SKM-1 (cell line): Measurements from ENCODE around the gene NLRP1.

ENCODE experiments used
- DNase-seq: peaks from one replicate; lab custom pipeline; 2025; ENCODE audit not compliant: unreplicated experiment; lab: John Stamatoyannopoulos, UW

The NLRP1 gene

DNA sequence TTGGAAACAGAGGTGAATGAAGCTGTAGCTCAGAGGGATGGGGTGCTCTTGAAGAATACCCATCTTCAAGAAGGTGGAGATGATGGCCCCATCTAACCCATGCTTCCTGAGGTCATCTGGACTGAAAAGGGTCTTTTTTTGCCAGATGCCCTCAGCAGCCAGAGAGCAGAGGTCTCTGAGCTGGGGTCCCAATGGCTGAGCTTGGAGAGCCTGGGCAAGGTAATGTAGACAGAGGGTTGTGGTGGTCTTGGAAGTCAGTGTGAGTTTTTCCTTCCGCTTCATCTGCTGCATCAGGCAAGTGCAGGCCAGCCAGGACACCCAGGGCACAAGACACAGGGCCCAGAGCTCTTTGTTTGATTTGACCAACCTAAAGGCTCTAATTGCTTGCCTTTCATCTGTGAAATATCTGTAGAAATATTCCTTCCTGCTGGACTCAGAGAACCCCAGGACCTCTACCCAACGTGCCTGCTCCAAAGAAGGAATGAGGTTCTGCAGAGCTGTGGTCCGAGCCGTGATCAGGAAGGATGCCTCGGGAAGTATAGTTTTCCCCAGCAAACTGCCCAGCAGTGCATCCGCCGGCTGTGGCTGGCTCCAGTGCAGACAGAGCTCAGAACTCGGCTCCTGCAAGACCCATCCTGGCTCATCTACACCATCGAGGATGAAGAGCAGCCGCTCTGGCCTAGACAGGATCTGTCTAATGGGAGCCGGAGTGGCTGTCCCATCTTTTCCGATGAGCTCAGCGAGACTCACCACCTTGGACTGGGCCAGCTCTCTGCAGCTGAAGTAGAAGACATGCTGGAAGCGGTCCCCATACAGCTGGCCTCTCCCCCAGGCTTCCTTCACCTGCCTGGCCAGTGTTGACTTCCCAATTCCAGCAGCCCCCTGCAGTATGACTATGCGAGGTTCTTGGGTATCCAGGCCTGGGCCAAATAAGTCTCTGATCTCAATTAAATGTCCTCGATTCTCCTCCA lies 25.2 kb downstream of the NLRP1 start:
- DNase-seq, result no peak

DNA sequence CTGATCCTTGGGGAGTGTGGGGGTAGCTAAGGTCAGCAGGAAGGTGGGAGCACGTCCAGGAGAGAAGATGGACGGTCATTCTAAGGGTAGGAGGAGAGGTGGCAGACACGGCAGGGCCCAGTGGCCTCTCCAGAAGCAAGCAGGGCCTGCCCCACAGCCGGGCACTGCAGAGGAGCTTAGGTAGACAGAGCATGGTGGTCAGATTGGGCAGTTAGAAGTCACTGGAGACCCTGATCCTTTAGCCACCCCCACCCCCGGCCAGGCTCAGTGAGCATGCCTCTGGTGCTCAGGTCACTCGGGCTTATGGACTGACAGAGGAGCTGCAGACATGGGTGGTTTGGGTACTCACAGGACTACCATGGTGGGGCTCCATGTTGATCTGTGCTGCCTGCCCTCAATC lies 26.3 kb downstream of the NLRP1 start:
- no peak for DNase-seq

DNA sequence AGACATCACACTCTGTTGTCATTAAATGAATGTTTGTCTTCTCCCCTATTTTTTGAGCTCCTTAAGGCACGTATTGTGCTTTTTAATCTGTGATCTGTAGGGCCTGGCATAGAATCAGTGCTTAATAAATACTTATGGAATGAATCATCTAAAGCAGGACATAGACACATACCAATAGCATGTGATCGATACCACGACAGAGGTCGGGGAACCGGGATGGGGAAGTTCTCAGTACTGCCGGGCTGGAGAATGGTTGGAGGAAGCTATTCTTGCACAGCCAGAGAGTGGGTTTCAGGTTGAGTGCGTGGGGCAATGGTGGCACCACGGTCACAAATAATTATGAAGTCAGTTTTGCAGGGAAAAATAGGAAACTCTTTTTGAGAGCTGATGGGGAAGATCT lies 26.8 kb downstream of the NLRP1 start:
- DNase-seq, result no peak

DNA sequence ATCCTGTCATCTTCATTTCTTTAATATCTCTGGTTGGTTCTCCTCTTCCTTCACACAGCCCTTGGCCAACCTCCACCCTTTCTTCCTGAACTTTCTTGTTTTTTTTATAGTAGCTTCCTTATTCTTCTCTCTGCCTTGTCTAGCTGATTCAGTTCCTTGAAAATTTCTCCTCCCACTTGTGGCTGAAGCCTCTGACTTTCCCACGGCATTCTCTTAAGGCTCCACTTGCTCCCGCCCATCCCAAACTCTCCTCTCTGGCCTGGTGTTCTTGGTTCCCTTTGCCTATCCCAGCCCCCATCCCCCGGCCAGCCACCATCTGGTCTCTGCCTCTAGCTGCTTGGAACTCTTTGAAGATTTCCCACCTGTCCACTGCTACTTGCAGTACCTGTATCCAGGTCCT lies 29.1 kb downstream of the NLRP1 start:
- no peak for DNase-seq

DNA sequence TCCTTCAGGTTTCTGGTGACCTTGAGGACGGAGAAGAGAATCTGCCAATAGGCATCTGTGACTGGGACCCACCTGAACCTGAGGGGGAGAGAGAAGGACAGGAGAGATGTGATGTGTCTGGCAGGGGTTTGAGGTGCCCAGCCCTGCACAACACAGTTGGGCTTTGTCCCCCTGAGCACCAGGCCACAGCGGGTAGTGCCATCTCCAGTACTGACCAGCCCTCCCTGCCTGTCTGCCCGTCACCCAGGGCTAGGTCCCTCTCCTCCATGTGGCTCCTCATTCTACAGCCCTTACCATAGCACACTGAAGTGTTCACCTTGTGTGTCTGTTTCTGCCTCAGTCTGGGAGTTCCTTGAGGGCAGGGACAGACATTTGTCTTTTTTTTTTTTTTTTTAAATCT lies 30.8 kb downstream of the NLRP1 start:
- no peak for DNase-seq

DNA sequence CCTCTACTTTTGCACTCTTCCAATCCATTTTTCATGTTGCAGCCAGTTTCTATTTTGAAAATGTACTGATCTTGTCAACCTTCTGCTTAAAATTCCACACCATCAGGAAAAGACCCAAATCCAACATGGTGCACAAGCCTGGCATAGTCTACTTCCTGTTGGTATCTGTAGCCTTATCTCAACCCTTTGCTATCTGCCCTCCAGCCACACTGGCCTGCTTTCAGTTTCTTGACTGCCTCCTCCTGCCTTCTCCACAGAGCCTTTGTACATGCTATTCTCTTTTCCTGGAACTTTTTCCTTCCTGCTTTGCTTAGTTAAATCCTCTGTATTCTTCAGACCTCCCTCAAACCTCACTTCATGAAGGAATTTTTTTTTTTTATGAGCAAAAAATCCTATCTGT lies 31.5 kb downstream of the NLRP1 start:
- no peak for DNase-seq

DNA sequence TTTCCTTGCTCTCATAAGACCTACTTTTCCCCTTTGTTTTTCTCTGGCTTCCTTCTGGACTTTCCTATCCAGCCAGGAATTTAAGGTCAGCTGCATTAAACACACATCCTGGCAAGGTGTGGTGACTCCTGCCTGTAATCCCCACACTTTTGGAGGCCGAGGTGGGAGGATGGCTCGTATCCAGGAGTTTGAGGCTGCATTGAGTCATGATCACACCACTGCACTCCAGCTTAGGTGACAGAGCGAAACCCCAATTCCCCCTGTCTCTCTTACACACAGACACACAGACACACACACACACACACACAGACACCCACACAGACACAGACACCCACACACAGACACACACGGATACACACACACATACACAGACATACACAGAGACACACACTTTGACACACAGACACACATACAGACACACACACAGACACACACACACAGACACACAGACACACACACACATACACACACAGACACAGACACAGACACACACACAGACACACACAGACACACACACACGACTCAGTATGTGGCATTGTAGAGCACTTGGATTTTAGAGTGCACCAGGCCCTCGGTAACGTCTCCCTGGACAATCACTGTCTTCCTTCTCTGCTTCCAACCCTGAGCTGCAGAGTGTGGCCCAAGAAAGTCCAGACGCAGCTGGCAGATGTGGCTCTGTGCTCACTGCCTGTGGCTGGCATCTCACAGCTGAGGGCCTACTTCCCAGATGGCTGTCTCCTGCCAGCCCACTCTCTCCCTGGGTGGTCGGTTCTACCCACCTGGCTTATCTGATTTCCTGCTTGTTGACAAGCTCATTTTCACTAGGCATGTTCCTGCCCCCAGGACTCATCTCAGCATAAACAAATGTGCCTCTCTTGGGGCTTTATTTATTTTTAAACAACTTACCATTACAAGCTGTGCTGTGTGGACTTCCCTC lies 39.0 kb downstream of the NLRP1 start:
- DNase-seq, result no peak

DNA sequence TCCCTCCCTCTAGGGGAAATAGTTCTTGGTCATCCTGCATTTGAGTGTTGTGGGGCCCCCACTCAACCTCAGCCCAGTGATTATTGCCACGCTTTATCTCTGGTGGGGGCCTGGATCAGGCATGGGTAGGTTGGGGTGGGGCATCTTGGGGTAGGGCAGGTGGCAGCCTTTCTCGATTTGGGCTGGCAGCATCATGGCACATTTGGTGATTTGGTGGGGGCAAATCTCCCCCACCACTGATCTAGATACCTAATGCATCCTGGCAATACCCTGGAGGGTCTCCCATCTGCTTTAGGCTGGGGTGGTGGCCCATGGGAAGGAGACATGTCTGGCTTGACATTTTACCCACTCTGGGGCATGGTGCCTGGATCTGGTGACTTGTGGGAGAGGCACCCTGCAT lies 40.2 kb downstream of the NLRP1 start:
- no peak for DNase-seq

DNA sequence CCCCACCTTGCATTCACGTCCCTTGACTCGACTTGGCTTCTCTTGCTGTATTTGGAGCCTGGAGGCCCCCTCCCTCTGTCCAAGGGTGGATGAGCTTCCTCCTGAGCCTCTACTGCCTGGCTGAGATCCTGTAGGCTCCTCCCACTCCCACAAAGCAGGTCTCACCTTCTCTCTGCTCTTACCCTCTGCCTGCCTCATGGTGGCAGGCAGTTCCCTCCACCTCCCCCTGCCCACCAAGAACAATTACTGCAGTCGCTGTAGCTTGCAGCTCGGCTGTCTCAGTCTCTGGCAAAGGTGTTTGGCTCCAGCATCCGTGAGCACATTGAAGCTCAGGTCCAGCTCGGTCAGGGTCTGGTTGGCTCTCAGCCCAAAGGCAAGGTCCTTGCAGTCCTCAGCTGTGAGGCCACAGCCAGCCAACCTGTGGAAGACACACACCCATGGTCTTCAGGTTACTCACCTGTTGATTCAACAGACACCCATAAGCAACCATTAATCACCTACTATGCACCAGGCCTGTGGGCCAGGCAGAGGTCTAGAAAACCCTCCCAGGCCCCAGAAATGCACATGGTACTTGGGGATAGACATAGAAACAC lies 42.6 kb downstream of the NLRP1 start:
- DNase-seq, result no peak

DNA sequence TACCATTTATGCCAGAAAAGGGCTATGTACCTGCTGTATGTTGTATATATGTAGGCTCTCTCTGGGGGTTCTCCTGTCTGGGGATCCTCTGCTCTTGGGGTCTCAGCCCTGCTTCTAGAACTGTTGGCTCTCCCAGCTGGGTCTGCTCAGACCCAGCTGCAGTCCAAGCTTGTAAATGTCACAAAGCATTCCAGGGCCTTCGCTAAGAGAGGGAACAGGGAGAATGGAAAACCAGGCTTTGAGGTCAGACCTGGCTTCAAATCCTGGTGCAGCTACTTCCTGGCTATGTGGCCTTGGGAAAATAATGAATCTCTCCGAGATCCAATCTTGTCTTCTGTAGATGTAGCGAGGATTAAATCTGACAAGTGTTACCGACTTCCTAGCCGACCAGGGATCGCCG lies 44.0 kb downstream of the NLRP1 start:
- no peak for DNase-seq

DNA sequence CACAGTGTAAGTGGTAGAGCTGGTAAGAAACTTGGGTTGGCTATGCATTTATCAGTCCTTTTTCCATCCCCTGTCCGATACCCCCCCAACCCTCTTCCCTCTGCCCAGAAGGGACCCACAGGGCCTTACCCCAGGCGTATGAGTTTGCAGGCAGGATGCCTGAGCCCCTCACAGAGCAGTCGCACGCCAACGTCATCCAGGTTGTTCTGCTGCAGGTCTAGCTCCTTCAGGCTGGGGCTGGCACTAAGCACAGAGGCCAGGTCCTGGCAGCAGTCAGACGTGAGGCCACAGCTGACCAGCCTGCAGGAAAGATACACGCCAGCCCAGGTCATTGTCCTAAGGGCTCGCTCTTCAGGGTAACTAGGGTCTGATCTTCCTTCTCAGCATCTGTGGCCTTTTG lies 45.0 kb downstream of the NLRP1 start:
- no peak for DNase-seq

DNA sequence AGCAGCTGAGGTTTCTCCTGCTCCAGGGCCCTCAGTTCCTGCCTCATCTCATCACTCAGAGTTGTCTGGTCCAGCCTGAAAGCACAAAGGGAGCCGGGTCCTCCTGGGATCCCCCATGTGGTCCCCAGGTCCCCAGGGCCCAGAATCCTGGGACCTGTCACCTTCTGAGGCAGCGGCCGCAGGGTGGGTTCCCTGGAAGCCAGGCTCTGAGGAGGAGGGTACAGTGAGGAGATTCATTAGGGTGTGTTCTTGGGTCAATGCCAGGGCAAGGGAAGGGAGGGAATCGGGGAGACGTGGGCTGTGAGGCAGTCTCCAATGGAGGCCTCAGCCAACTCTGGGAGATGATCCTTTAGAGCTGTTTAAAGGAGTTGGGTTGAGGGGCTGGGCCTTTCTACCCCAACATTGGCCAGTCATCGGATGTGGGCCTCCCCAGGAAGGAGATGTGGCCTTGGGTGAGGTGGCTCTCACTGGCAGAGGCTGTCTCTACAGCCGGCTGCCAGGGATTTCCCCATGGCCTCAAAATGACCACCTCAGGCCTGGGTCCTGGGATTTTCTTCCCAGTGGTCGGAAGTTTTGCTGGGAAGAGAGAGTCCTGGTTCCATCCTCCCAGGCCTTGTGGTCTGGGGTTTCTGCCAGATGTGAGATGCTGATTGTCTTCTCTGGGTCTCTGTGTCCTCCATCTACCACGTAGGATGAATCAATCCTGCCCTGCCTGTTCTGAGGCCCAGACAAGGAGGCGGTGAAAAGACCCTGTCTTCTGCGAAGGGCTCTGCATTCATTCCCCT lies 47.3 kb downstream of the NLRP1 start:
- no peak for DNase-seq

DNA sequence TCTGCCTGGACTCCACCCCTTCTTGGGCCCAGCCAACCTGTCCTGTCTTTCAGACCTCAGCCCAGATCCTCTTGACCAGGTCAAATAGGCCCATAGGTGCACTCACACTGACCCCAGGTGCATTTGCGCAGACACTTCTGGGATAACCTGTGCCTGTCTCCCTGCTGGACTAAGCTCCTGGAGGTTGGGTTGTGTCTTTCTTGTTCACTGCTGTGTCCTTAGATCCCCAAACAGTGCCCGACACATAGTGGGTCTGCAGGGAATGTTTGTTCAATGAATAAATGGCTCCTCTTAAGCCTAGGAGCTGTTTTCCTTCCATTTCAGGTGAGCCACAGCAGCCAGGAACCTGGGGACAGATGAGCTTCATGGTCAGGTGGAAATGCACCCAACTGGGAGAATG lies 48.9 kb downstream of the NLRP1 start:
- no peak for DNase-seq

DNA sequence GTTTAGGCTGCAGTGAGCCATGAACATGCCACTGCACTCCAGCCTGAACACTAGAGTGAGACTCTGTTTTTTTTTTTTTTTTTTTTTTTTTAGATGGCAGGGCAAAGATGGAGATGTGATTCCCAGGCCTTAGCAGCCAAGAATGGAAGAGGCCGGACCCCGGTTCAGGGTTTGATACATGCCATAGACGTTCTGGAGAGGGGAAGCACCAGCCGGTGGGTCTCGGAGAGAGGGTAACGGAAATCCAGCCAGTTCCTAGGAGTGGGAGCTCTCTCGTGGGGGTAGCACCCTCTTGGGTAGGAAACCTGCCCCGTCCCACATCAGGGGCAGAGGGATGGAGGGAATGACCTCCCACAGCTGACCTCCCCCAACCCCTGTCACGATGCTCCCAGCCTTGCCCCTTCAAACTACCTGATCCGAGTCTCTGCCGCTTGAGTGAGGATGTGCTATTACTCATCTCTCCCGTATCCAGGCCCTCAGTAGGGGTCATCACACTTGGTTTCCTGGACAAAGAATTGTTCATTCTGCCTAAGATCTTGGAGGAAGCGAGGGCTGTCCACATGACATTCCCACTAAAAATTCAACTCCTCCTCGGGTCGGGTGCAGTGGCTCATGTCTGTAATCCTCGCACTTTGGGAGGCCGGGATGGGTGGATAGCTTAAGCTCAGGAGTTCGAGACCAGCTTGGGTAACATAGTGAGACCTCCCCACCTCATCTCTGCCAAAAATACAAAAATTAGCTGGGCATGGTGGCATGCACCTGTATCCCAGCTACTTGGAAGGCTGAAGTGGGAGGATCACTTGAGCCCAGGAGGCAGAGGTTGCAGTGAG lies 50.6 kb downstream of the NLRP1 start:
- no peak for DNase-seq

DNA sequence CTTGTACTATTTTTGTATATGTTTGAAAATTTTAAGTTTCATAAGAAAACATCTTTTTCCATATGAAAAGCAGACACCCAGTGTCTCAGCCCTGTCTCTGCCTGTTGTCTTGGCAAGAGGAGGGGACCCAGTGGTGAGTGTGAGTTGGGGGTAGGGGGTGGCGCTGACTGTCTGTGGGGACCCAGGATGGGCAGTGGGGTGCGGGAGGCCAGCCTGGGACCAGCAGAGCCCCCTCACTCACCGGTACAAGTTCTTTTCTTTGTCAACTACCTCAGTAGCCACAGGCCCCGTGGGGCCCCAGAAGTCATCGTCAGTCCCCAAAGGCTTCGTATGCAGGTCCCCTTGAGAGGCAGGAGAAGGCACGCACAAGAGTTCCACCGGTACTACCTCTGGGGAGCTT lies 51.7 kb downstream of the NLRP1 start:
- DNase-seq, result no peak

DNA sequence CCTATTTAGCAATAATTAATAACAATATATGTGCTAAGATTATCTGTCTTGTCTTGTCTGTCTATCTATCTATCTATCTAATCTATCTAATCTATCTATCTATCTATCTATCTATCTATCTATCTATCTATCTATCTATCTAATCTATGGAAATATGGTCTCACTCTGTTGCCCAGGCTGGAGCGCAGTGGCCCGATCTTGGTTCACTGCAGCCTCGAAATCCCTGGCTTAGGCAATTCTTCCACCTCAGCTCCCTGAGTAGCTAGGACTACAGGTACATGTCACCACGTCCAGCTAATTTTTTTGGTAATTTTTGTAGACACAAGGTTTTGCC lies 53.3 kb downstream of the NLRP1 start:
- no peak for DNase-seq

DNA sequence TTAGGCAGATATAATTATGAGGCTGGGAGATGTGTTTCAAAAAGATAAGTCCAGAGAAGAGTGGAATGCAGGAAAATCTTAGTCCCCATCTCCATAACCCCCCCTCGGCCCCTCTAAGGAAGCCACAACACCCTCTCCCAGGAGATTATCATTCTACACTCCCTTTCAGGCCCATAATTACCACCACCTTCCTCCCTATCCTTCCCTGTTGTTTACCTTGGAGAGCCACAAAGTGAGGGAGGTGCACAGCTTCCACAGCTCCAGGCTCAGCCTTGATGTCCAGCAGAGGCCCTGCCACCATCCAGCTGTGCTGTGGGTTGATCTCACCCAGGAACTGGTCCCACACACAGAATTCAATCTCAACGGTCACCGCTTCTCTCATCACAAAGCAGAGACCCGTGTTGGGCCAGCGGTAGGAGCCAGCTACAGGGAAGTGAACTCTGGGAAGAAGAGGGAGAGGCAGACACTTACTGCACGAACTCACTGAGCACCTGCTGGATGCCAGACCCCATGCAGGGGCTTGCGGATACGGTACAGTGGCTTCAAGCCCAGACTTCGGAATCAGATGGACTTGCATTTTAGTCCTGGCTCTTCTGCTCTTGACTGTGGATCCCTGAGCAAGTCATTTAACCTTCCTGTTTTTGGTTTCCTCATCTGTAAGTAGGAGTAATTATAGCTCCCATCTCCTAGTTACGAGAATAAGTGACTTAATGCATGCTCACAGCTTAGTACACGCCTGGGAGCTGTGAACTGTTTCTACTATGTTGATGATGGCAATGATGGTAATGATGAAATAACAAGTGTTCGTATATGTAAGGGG lies 53.8 kb downstream of the NLRP1 start:
- DNase-seq, result no peak

DNA sequence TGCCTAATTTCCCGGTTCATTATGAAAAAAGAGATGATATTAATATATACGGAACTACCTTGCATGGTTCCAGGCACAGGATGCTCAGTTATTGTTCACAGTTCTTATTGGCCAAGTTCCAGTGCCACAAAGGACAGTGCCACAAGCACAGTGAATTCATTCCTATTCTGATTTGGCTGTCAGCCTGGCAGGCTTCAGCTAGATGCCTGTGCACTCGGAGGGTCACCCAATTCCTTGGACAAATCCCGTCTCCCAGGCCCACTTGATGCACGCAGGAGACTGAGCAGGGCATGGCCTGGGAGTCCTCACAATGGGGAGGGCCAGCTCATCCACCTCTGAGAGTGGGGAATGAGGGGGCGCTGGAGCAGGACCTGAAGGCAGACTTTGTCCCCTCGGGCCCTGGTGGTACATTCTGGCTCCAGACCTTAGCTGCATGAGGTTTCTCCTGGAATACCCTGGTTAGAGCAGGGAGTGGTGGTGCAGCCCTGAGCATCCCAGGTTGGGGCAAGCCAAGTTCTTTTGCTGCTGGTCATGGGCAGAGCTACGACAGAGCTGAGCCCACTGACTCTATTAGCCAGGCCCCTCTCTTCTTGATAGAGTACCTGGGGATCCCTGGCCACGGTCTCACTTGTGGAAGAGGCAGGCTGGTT lies 56.6 kb downstream of the NLRP1 start:
- no peak for DNase-seq
